ACC112 (cell line): ENCODE results near the gene FRY.

Experiments
- H2AFZ ChIP-seq: fragments of 200-600 bp; sonication (generic); one replicate; pipeline ENCODE4 v1.6.0; 2017; ENCODE audit warnings: antibody characterized with exemption, low read length; ENCODE audit not compliant: unreplicated experiment
- H3K27ac ChIP-seq: fragments of 200-600 bp; sonication (generic); 2 replicates; pipeline ENCODE4 v1.5.1; 2014; ENCODE audit warnings: low read depth, mild to moderate bottlenecking, antibody characterized with exemption, low read length, moderate library complexity
- H3K27me3 ChIP-seq: fragments of 200-600 bp; sonication (generic); 2 replicates; pipeline ENCODE4 v1.6.1; 2014; ENCODE audit warnings: mild to moderate bottlenecking, antibody characterized with exemption, low read length, moderate library complexity, mixed read lengths; ENCODE audit not compliant: insufficient read depth
- H3K36me3 ChIP-seq: fragments of 200-600 bp; sonication (generic); 2 replicates; pipeline ENCODE4 v1.6.1; 2016; ENCODE audit warnings: mild to moderate bottlenecking, antibody characterized with exemption, low read length, moderate library complexity, mixed read lengths; ENCODE audit not compliant: insufficient read depth
- H3K4me1 ChIP-seq: fragments of 200-600 bp; sonication (generic); one replicate; pipeline ENCODE4 v1.6.1; 2016; ENCODE audit warnings: low read length, mixed read lengths; ENCODE audit not compliant: insufficient read depth, unreplicated experiment, control insufficient read depth
- H3K4me3 ChIP-seq: fragments of 200-600 bp; sonication (generic); 2 replicates; pipeline ENCODE4 v1.5.1; 2014; ENCODE audit warnings: mild to moderate bottlenecking, low read depth, low read length
- H3K79me2 ChIP-seq: fragments of 200-600 bp; sonication (generic); one replicate; pipeline ENCODE4 v1.6.0; 2016; ENCODE audit warnings: low read length; ENCODE audit not compliant: control insufficient read depth, unreplicated experiment, insufficient read depth

The FRY gene

GRCh38 chr13:32334671-32335070 is 303.1 kb downstream of the FRY start:
- peaks cover 57% of the 10 kb centered on the region for H3K36me3 ChIP-seq
- H2AFZ ChIP-seq, result no peak overlapping the region
- no peak overlapping the region for H3K27ac ChIP-seq
- H3K4me3 ChIP-seq, result no peak overlapping the region
- no peaks in the 10 kb centered on the region for H3K27me3 ChIP-seq
- H3K79me2 ChIP-seq, result no peaks in the 10 kb centered on the region
- H3K4me1 ChIP-seq, result peaks cover 13% of the 10 kb centered on the region

GRCh38 chr13:32340914-32341313 is 309.3 kb downstream of the FRY start:
- no peak overlapping the region for H3K27ac ChIP-seq
- H3K79me2 ChIP-seq, result peaks cover 3% of the 10 kb centered on the region
- H2AFZ ChIP-seq, result no peak overlapping the region
- H3K36me3 ChIP-seq, result peaks cover 47% of the 10 kb centered on the region
- H3K27me3 ChIP-seq, result no peaks in the 10 kb centered on the region
- no peaks in the 10 kb centered on the region for H3K4me1 ChIP-seq
- no peak overlapping the region for H3K4me3 ChIP-seq

GRCh38 chr13:32347651-32348050 is 316.1 kb downstream of the FRY start:
- Histone ChIP-seq H3K4me1 (no peaks in the 10 kb centered on the region), H3K79me2 (no peaks in the 10 kb centered on the region), H3K27me3 (no peaks in the 10 kb centered on the region), H3K27ac (no peak overlapping the region), H3K4me3 (no peak overlapping the region), H2AFZ (no peak overlapping the region), H3K36me3 (peaks cover 43% of the 10 kb centered on the region)
